ENCODE results near the gene GRAMD2B.

Gene GRAMD2B

DNA sequence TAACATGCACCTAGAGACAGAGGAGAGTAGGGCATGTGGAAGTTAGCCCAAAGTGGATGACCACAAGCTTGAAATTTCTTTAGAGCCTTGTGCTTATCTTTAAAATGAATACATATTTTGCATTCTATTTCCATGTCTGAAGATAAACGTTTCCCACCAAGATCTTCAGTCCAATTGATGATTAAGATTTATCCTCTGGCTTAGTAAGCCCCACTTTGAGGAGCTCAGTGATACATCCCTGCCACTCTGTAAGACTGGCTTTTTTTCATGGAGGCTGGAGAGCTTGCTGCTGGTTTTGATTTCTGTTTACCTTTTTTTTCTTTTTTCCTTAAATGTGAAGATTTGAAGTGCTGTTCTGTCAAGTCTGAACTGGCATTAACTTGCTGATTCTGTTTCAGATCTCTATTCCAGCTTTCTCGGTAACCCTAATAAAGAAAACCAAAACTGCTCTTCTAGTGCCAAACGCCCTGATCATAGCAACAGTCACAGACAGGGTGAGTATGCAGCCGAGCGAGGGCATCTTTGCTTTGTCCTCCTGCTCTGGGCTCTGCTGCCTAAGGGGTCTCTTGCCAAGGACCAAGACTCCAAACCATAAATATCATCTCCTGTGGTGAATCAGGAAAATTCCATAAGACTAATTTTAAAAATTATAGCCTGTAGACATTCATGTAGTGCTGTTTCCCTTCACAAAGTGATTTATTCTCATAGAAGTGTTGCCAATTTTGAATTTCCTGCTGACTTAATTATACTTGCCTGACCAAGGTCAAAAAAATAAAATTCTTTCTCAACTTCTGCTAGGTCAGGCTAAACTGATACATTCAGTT, 54.3 kb downstream of the GRAMD2B start:
- ChIA-PET CTCF (interaction anchor here (1.3 kb wide), 1 partner anchor 22 kb away, joined by 11 read pairs; no protein-coding TSS in a partner anchor), POLR2A (no interaction called here)
- Histone ChIP-seq H3K4me1 (ENCODE audit: control insufficient read depth, insufficient read depth, low read length) (no peaks in the 10 kb centered on the region), H3K9me3 (ENCODE audit: control insufficient read depth, insufficient read depth, low read depth, low read length) (no peaks in the 10 kb centered on the region), H3K27ac (ENCODE audit: extremely low read depth, low read depth, low read length) (no peak overlapping the region), H3K4me3 (ENCODE audit: low read depth, low read length) (no peak overlapping the region), H3K36me3 (ENCODE audit: control insufficient read depth in 2 of 2, insufficient read depth in 1 of 2, low read length in 2 of 2) (peaks cover 0 to 4% of the 10 kb centered on the region in 2 experiments; a peak in 1 of 3 replicates)
- TF ChIP-seq ZNF133 (tag by site-specific recombination; IDR thresholded peaks at IDR 0.05) = no peak
- TF ChIP-seq ZNF514 (tag by site-specific recombination; IDR thresholded peaks at IDR 0.05) = no peak
- no peak for TF ChIP-seq ZSCAN23 (tag by site-specific recombination; IDR thresholded peaks at IDR 0.05)
- no peak for TF ChIP-seq BCL11A (tag by site-specific recombination; IDR thresholded peaks at IDR 0.05; ENCODE audit: low read depth)
- TF ChIP-seq, protein P1, sequence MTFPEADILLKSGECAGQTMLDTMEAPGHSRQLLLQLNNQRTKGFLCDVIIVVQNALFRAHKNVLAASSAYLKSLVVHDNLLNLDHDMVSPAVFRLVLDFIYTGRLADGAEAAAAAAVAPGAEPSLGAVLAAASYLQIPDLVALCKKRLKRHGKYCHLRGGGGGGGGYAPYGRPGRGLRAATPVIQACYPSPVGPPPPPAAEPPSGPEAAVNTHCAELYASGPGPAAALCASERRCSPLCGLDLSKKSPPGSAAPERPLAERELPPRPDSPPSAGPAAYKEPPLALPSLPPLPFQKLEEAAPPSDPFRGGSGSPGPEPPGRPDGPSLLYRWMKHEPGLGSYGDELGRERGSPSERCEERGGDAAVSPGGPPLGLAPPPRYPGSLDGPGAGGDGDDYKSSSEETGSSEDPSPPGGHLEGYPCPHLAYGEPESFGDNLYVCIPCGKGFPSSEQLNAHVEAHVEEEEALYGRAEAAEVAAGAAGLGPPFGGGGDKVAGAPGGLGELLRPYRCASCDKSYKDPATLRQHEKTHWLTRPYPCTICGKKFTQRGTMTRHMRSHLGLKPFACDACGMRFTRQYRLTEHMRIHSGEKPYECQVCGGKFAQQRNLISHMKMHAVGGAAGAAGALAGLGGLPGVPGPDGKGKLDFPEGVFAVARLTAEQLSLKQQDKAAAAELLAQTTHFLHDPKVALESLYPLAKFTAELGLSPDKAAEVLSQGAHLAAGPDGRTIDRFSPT (tag by site-specific recombination; IDR thresholded peaks at IDR 0.05) = no peak

DNA sequence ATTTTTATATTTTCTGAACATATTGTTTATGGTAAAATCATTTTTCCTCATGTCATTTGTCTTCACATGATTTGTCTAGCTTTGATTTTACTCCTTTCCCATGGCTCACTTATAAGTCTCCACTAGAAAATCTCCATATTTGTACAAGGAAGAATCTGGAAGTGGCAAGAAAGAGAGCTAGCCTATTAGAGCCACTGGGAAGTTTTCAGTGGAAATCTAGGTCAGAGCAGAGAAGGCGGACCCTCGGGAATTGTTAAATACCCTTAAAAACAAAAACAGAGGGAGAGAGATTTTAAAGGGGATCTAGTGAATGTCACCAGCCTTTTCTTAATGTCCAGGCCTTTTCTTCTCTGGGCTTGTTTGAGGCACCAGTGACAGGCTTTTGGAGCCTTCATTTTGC, 56.6 kb downstream of the GRAMD2B start:
- Histone ChIP-seq H3K36me3 (ENCODE audit: control insufficient read depth in 2 of 2, insufficient read depth in 1 of 2, low read length in 2 of 2) (peaks cover 0 to 15% of the 10 kb centered on the region in 2 experiments; a peak in 1 of 3 replicates), H3K9me3 (ENCODE audit: control insufficient read depth, insufficient read depth, low read depth, low read length) (no peaks in the 10 kb centered on the region), H3K27ac (ENCODE audit: extremely low read depth, low read depth, low read length) (no peak overlapping the region), H3K4me3 (ENCODE audit: low read depth, low read length) (no peak overlapping the region), H3K4me1 (ENCODE audit: control insufficient read depth, insufficient read depth, low read length) (no peaks in the 10 kb centered on the region)
- ChIA-PET POLR2A (no interaction called here), CTCF (no interaction called here)
- TF ChIP-seq, protein P2, sequence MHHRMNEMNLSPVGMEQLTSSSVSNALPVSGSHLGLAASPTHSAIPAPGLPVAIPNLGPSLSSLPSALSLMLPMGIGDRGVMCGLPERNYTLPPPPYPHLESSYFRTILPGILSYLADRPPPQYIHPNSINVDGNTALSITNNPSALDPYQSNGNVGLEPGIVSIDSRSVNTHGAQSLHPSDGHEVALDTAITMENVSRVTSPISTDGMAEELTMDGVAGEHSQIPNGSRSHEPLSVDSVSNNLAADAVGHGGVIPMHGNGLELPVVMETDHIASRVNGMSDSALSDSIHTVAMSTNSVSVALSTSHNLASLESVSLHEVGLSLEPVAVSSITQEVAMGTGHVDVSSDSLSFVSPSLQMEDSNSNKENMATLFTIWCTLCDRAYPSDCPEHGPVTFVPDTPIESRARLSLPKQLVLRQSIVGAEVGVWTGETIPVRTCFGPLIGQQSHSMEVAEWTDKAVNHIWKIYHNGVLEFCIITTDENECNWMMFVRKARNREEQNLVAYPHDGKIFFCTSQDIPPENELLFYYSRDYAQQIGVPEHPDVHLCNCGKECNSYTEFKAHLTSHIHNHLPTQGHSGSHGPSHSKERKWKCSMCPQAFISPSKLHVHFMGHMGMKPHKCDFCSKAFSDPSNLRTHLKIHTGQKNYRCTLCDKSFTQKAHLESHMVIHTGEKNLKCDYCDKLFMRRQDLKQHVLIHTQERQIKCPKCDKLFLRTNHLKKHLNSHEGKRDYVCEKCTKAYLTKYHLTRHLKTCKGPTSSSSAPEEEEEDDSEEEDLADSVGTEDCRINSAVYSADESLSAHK (tag by site-specific recombination; IDR thresholded peaks at IDR 0.05) = no peak

DNA sequence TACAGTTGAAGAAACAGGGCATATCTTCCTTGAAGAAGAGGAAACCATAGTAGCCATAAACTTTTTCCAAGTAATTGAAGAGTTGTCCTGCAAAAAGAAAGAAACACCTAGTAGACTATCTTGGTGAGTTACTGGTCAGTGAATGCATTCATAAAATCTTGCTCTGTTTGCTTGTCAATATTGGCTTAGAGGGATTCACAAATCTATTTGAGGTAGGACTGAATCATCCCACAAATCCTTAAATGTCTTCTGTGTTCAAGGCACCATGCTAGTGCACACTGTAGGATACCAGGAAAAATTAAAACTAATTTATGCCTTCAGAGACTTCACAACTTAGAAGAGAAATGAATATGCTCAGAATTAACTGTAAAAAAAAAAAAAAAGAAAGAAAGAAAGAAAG, 57.6 kb downstream of the GRAMD2B start:
- no peaks in the 10 kb centered on the region for H3K9me3 ChIP-seq (ENCODE audit: control insufficient read depth, insufficient read depth, low read depth, low read length)
- no peak overlapping the region for H3K27ac ChIP-seq (ENCODE audit: extremely low read depth, low read depth, low read length)
- peaks cover 0 to 25% of the 10 kb centered on the region in 2 experiments; a peak in 2 of 3 replicates for H3K36me3 ChIP-seq (ENCODE audit: control insufficient read depth in 2 of 2, insufficient read depth in 1 of 2, low read length in 2 of 2)
- TF ChIP-seq ZNF701 (tag by site-specific recombination; IDR thresholded peaks at IDR 0.05) (no peak), ZNF366 (tag by site-specific recombination; conservative IDR thresholded peaks at IDR 0.05) (no peak), ZNF621 (tag by site-specific recombination; IDR thresholded peaks at IDR 0.05) (no peak), ZNF610 (tag by site-specific recombination; IDR thresholded peaks at IDR 0.05; ENCODE audit: borderline replicate concordance) (no peak), GFI1B (tag by site-specific recombination; IDR thresholded peaks at IDR 0.05) (no peak), ZNF677 (tag by site-specific recombination; IDR thresholded peaks at IDR 0.05) (no peak), FEZF1 (tag by site-specific recombination; IDR thresholded peaks at IDR 0.05) (no peak), HOXC10 (CRISPR knock-in tag; IDR thresholded peaks at IDR 0.05) (no peak), TRIM28 (IDR thresholded peaks at IDR 0.05; ENCODE audit: borderline replicate concordance, low read length) (no peak), ZNF514 (tag by site-specific recombination; IDR thresholded peaks at IDR 0.05) (no peak), ZNF626 (tag by site-specific recombination; IDR thresholded peaks at IDR 0.05) (no peak)
- TF ChIP-seq, protein P3, sequence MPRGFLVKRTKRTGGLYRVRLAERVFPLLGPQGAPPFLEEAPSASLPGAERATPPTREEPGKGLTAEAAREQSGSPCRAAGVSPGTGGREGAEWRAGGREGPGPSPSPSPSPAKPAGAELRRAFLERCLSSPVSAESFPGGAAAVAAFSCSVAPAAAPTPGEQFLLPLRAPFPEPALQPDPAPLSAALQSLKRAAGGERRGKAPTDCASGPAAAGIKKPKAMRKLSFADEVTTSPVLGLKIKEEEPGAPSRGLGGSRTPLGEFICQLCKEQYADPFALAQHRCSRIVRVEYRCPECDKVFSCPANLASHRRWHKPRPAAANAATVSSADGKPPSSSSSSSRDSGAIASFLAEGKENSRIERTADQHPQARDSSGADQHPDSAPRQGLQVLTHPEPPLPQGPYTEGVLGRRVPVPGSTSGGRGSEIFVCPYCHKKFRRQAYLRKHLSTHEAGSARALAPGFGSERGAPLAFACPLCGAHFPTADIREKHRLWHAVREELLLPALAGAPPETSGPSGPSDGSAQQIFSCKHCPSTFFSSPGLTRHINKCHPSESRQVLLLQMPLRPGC (tag by site-specific recombination; IDR thresholded peaks at IDR 0.05) = no peak
- TF ChIP-seq, protein P4, sequence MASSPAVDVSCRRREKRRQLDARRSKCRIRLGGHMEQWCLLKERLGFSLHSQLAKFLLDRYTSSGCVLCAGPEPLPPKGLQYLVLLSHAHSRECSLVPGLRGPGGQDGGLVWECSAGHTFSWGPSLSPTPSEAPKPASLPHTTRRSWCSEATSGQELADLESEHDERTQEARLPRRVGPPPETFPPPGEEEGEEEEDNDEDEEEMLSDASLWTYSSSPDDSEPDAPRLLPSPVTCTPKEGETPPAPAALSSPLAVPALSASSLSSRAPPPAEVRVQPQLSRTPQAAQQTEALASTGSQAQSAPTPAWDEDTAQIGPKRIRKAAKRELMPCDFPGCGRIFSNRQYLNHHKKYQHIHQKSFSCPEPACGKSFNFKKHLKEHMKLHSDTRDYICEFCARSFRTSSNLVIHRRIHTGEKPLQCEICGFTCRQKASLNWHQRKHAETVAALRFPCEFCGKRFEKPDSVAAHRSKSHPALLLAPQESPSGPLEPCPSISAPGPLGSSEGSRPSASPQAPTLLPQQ (tag by site-specific recombination; IDR thresholded peaks at IDR 0.05) = no peak
- TF ChIP-seq, protein P5, sequence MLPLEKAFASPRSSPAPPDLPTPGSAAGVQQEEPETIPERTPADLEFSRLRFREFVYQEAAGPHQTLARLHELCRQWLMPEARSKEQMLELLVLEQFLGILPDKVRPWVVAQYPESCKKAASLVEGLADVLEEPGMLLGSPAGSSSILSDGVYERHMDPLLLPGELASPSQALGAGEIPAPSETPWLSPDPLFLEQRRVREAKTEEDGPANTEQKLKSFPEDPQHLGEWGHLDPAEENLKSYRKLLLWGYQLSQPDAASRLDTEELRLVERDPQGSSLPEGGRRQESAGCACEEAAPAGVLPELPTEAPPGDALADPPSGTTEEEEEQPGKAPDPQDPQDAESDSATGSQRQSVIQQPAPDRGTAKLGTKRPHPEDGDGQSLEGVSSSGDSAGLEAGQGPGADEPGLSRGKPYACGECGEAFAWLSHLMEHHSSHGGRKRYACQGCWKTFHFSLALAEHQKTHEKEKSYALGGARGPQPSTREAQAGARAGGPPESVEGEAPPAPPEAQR (tag by site-specific recombination; IDR thresholded peaks at IDR 0.05) = no peak
- H3K4me3 ChIP-seq (ENCODE audit: low read depth, low read length) = no peak overlapping the region
- POLR2A ChIA-PET = interaction anchor here (0.7 kb wide), 1 partner anchor 1346 kb away, joined by 4 read pairs; no protein-coding TSS in a partner anchor
- no peaks in the 10 kb centered on the region for H3K4me1 ChIP-seq (ENCODE audit: control insufficient read depth, insufficient read depth, low read length)
- CTCF ChIA-PET = interaction anchor here (1.1 kb wide), 1 partner anchor 59 kb away, joined by 3 read pairs; no protein-coding TSS in a partner anchor

Measured in HEK293 (cell line).